Stimulated activated naive CD8-positive, alpha-beta T cell treated with anti-CD3 and anti-CD28 coated beads, Interleukin-15, Interleukin-2, amounts not matched to agents 100 ng/mL and 50 ng/mL, for 24 hours (primary cell): ENCODE results near the gene PPP2R3B.
"Not testable (repeated sequence)": the region's sequence is repeated elsewhere in the genome, so short reads cannot be mapped to it uniquely, and the experiment has no call there.

ENCODE experiments used
- H3K27ac Mint-ChIP-seq: one replicate; pipeline ENCODE4 v1.8.0; 2021; ENCODE audit warnings: mild to moderate bottlenecking, mixed read lengths
- H3K27me3 Mint-ChIP-seq: one replicate; pipeline ENCODE4 v1.8.0; 2021; ENCODE audit warnings: mixed read lengths
- H3K36me3 Mint-ChIP-seq: one replicate; pipeline ENCODE4 v1.8.0; 2021; ENCODE audit warnings: low read depth, mixed read lengths
- H3K4me1 Mint-ChIP-seq: one replicate; pipeline ENCODE4 v1.8.0; 2021; ENCODE audit warnings: low read depth, mixed read lengths
- H3K4me3 Mint-ChIP-seq: one replicate; pipeline ENCODE4 v1.8.0; 2021; ENCODE audit warnings: mild to moderate bottlenecking, mixed read lengths
- H3K9me3 Mint-ChIP-seq: one replicate; pipeline ENCODE4 v1.8.0; 2021; ENCODE audit warnings: mixed read lengths

The PPP2R3B gene

GRCh38 chrX:334971-335757, 51.5 kb downstream of the PPP2R3B start:
- Mint-ChIP-seq H3K9me3 (no peaks in the 10 kb centered on the region), H3K4me3 (no peak overlapping the region), H3K4me1 (no peaks in the 10 kb centered on the region), H3K27ac (no peak overlapping the region), H3K27me3 (no peaks in the 10 kb centered on the region), H3K36me3 (peaks cover 16% of the 10 kb centered on the region)

GRCh38 chrX:334331-334891, 52.3 kb downstream of the PPP2R3B start:
- no peaks in the 10 kb centered on the region for H3K9me3 Mint-ChIP-seq
- H3K4me1 Mint-ChIP-seq: no peaks in the 10 kb centered on the region
- no peak overlapping the region for H3K27ac Mint-ChIP-seq
- peaks cover 16% of the 10 kb centered on the region for H3K36me3 Mint-ChIP-seq
- no peak overlapping the region for H3K4me3 Mint-ChIP-seq
- no peaks in the 10 kb centered on the region for H3K27me3 Mint-ChIP-seq

DNA sequence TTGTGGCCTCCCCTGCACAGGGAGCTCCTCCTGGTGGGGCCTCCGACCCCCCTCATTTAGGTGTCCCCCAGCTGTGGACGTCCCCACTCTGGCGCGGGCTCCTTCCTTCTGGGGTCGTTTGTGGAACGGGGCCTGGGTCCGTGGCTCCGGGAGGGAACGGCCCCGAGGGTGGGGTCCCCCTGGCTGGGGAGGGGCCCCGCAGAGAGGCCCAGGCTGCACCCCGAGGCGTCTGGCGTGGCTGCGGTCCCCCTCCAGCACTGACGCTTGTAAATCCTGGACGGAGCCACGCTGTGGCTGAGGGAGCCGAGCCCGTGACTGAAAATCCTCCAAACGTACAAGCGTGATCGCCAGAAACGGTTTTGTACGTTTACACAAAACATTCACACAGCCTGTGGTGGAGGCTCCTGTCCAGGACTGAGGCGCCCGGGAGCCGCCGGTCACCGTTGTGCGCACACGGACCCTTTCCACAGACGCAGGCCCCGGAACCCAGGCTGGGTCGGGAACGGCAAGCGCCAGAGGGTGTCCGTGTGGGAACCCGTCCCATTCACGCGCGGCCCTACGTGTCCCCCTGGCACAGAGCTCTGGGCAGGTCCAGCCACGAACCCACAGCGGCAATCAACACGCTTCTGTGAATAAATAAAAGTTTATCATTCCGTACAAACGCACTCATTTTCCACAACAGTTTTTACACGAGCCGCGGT, 52.9 kb downstream of the PPP2R3B start:
- Mint-ChIP-seq H3K4me1 (no peaks in the 10 kb centered on the region), H3K27me3 (no peaks in the 10 kb centered on the region)

DNA sequence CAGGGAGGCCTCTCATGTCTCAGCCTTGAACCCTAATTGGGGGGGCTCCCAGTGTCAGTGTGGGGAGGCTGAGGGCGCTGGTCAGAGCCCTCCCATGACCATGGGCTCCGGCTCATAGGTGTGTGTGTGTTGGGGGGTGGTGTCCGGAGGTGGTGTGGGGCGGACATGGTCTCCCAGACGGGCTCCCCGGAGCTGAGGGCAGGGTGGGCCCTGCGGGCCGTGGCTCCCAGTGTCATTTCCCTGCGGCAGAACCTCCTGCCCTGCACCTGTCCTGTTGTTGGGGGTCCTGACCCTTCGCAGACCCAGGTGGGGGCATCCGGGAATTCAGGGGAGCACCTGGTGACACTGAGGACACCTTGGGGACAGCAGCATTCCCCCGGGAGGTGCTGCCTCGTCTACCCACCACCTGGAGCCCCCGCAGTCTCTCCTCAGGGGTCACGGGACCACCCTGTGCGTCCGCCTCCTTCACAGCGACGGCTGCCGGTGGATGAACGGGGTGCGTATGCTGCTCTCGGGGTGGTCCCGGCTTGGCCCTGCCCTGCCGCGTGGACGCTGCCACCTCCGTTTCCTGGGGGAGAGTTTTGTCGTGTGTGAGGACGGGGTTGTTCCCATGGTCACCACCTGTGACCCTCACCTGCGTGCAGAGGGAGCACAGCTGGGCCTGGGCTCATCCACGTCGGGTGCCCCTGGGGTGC, 53.6 kb downstream of the PPP2R3B start:
- no peaks in the 10 kb centered on the region for H3K4me1 Mint-ChIP-seq
- H3K27ac Mint-ChIP-seq: no peak overlapping the region
- H3K9me3 Mint-ChIP-seq: no peaks in the 10 kb centered on the region
- no peaks in the 10 kb centered on the region for H3K27me3 Mint-ChIP-seq
- no peak overlapping the region for H3K4me3 Mint-ChIP-seq
- H3K36me3 Mint-ChIP-seq: peaks cover 15% of the 10 kb centered on the region

More for the DNA sequence above, 52.9 kb downstream of the PPP2R3B start:
- no peak overlapping the region for H3K4me3 Mint-ChIP-seq
- H3K9me3 Mint-ChIP-seq: no peaks in the 10 kb centered on the region
- no peak overlapping the region for H3K27ac Mint-ChIP-seq
- peaks cover 16% of the 10 kb centered on the region for H3K36me3 Mint-ChIP-seq

DNA sequence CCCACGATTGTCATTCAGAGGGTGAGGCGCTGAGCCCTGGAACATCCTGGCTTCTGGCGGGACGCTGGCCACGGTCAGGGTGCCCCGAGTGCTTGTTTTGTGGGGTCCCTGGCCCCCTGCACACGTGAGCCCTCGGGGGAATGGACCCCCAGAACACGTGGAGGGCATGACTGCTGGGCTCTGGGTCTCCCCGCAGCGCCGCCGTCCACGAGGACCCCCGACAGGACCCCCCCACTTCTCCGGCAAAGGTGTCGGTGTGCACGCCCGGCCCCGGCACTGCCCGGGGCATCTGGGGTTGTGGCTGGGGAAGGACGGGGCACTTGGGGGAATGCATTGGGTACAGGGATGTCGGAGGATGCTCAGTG, 54.2 kb downstream of the PPP2R3B start:
- peaks cover 11% of the 10 kb centered on the region for H3K36me3 Mint-ChIP-seq
- H3K27me3 Mint-ChIP-seq: no peaks in the 10 kb centered on the region
- H3K9me3 Mint-ChIP-seq: no peaks in the 10 kb centered on the region

GRCh38 chrX:331825-332495, 54.7 kb downstream of the PPP2R3B start:
- Mint-ChIP-seq H3K27ac (no peak overlapping the region), H3K36me3 (peaks cover 7% of the 10 kb centered on the region), H3K27me3 (no peaks in the 10 kb centered on the region), H3K9me3 (no peaks in the 10 kb centered on the region), H3K4me1 (no peaks in the 10 kb centered on the region), H3K4me3 (no peak overlapping the region)

More for the DNA sequence above, 54.2 kb downstream of the PPP2R3B start:
- Mint-ChIP-seq H3K4me3 (no peak overlapping the region), H3K4me1 (no peaks in the 10 kb centered on the region), H3K27ac (no peak overlapping the region)

- Mint-ChIP-seq H3K4me1 (no peaks in the 10 kb centered on the region), H3K27me3 (no peaks in the 10 kb centered on the region), H3K27ac (no peak overlapping the region), H3K9me3 (no peaks in the 10 kb centered on the region), H3K36me3 (peaks cover 2% of the 10 kb centered on the region), H3K4me3 (no peak overlapping the region)
Observed at GRCh38 chrX:331151-331824, 55.4 kb downstream of the PPP2R3B start.

- Mint-ChIP-seq H3K27ac (no peak overlapping the region), H3K36me3 (no peaks in the 10 kb centered on the region), H3K4me3 (no peak overlapping the region)
Observed at GRCh38 chrX:330726-331150, 56.0 kb downstream of the PPP2R3B start.

GRCh38 chrX:330141-330725, 56.5 kb downstream of the PPP2R3B start:
- not testable (repeated sequence) for H3K4me1 Mint-ChIP-seq, H3K27ac Mint-ChIP-seq, H3K9me3 Mint-ChIP-seq, H3K27me3 Mint-ChIP-seq, H3K36me3 Mint-ChIP-seq, H3K4me3 Mint-ChIP-seq

More at GRCh38 chrX:330726-331150, 56.0 kb downstream of the PPP2R3B start:
- Mint-ChIP-seq H3K27me3 (no peaks in the 10 kb centered on the region), H3K9me3 (no peaks in the 10 kb centered on the region), H3K4me1 (no peaks in the 10 kb centered on the region)

GRCh38 chrX:329291-329910, 57.3 kb downstream of the PPP2R3B start:
- no peak overlapping the region for H3K4me3 Mint-ChIP-seq
- H3K4me1 Mint-ChIP-seq: peaks cover 4% of the 10 kb centered on the region
- H3K9me3 Mint-ChIP-seq: no peaks in the 10 kb centered on the region
- H3K27ac Mint-ChIP-seq: no peak overlapping the region
- H3K36me3 Mint-ChIP-seq: no peaks in the 10 kb centered on the region
- no peaks in the 10 kb centered on the region for H3K27me3 Mint-ChIP-seq

- Mint-ChIP-seq H3K4me1 (peaks cover 18% of the 10 kb centered on the region), H3K27me3 (no peaks in the 10 kb centered on the region), H3K36me3 (no peaks in the 10 kb centered on the region), H3K4me3 (no peak overlapping the region), H3K9me3 (no peaks in the 10 kb centered on the region), H3K27ac (no peak overlapping the region)
Observed at GRCh38 chrX:327660-328126, 59.0 kb downstream of the PPP2R3B start.

DNA sequence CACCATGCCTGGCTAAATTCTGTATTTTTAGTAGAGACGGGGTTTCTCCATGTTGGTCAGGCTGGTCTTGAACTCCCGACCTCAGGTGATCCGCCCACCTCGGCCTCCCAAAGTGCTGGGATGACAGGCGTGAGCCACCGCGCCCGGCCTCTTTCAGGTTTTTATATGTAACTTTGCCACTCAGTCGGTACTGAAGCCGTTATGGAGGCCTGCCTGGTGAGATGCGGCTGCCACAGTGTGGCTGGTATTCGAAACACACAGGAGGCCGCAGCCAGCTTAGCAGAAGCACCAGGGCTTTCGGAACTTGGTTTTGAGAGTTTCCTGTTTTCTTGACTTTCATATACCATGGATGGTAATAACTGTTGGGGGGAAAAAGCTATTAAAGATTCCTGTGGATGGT, 62.0 kb downstream of the PPP2R3B start:
- not testable (repeated sequence) for H3K27me3 Mint-ChIP-seq, H3K36me3 Mint-ChIP-seq, H3K4me3 Mint-ChIP-seq, H3K9me3 Mint-ChIP-seq, H3K27ac Mint-ChIP-seq
- peaks cover 25% of the 10 kb centered on the region for H3K4me1 Mint-ChIP-seq

GRCh38 chrX:323721-324628, 62.7 kb downstream of the PPP2R3B start:
- no peak overlapping the region for H3K27ac Mint-ChIP-seq

More at GRCh38 chrX:323721-324628, 62.7 kb downstream of the PPP2R3B start:
- Mint-ChIP-seq H3K9me3 (no peaks in the 10 kb centered on the region), H3K4me1 (peaks cover 25% of the 10 kb centered on the region), H3K27me3 (no peaks in the 10 kb centered on the region), H3K36me3 (no peaks in the 10 kb centered on the region), H3K4me3 (no peak overlapping the region)
